ENCODE measurements around the gene ARHGAP44. TPM values are rescaled to one million over a fixed set of nuclear protein-coding genes. Genes with fewer than 3 reads are reported as not detected.

The ARHGAP44 gene
- total RNA-seq, 1 experiment from 2014 or later = 7.3 TPM

- no peaks in the 10 kb centered on the region for H3K9me3 ChIP-seq (ENCODE audit: control insufficient read depth in 1 of 2, insufficient read depth in 1 of 2, low read depth in 1 of 2, low read length in 2 of 2)
- DNase-seq (ENCODE audit: low read depth, low spot score) (no peak), ATAC-seq (no peak)
- intact Hi-C loops (cut with micrococcal nuclease) = no loop called here
- peaks cover 3% of the 10 kb centered on the region; the same call in 1 of the 2 replicates for H3K27me3 ChIP-seq (ENCODE audit: insufficient read depth, low read length)
- H2AFZ ChIP-seq (ENCODE audit: low read depth, low read length, poor library complexity, severe bottlenecking) = no peak overlapping the region
- H3K9ac ChIP-seq (ENCODE audit: low read length) = no peak overlapping the region
- H4K20me1 ChIP-seq (ENCODE audit: insufficient read depth) = no peaks in the 10 kb centered on the region
- POLR2A ChIA-PET = no interaction called here
- no peaks in the 10 kb centered on the region for H3K79me2 ChIP-seq (ENCODE audit: insufficient read depth, low read length)
- no peak overlapping the region for H3K4me2 ChIP-seq (ENCODE audit: low read length)
- H3K4me3 ChIP-seq (replicated peaks in 1 of 2; ENCODE audit: low read depth in 1 of 2, low read length in 2 of 2) = no peak overlapping the region
- no peak overlapping the region for H3K27ac ChIP-seq (ENCODE audit: low read depth, low read length)
- no peaks in the 10 kb centered on the region for H3K9me2 ChIP-seq (ENCODE audit: insufficient read depth)
- CTCF ChIA-PET = no interaction called here
- no TSS peak for BruUV-seq (replicated peaks)
- no peaks in the 10 kb centered on the region for H3K36me3 ChIP-seq (ENCODE audit: control insufficient read depth in 1 of 2, insufficient read depth in 2 of 2, low read length in 2 of 2)
- RAD21 ChIA-PET (ENCODE audit: low non-redundant PET in 1 of 2, low total read pairs in 2 of 2, uncharacterized antibody in 2 of 2, unreplicated experiment in 2 of 2) = no interaction called here
- peaks cover 4 to 6% of the 10 kb centered on the region in 2 experiments; a peak in 3 of 4 replicates for H3K4me1 ChIP-seq (ENCODE audit: control insufficient read depth in 1 of 2, insufficient read depth in 2 of 2, low read length in 2 of 2)
- TF ChIP-seq CEBPB (IDR thresholded peaks at IDR 0.05; ENCODE audit: low read depth) = no peak
- no peak for TF ChIP-seq YY1 (IDR thresholded peaks at IDR 0.05; ENCODE audit: extremely low read depth, insufficient replicate concordance, low read depth, low read length)
- TF ChIP-seq ZFX (IDR thresholded peaks at IDR 0.05) = no peak
- no peak for TF ChIP-seq FOSL1 (IDR thresholded peaks at IDR 0.05; ENCODE audit: low read depth)
- no peak for TF ChIP-seq MAX (IDR thresholded peaks at IDR 0.05)
- TF ChIP-seq SP1 (IDR thresholded peaks at IDR 0.05; ENCODE audit: low read depth) = no peak
- TF ChIP-seq POLR2AphosphoS5 (IDR thresholded peaks at IDR 0.05; ENCODE audit: low read depth, low read length) = no peak
- TF ChIP-seq JUND (IDR thresholded peaks at IDR 0.05) = no peak
- TF ChIP-seq EZH2 (IDR thresholded peaks at IDR 0.05) = no peak
- TF ChIP-seq EGR1 (IDR thresholded peaks at IDR 0.05; ENCODE audit: low read depth) = no peak
- TF ChIP-seq REST (IDR thresholded peaks at IDR 0.05; ENCODE audit: low read depth) = no peak
- TF ChIP-seq POLR2A (IDR thresholded peaks at IDR 0.05; ENCODE audit: borderline replicate concordance, extremely low read depth, insufficient read depth, insufficient read length) = no peak
- TF ChIP-seq ZNF274 (IDR thresholded peaks at IDR 0.05; ENCODE audit: low read depth, low read length) = no peak
- no peak for TF ChIP-seq ELF1 (IDR thresholded peaks at IDR 0.05; ENCODE audit: borderline replicate concordance, low read depth)
- TF ChIP-seq ATF3 (IDR thresholded peaks at IDR 0.05) = no peak
- no peak for TF ChIP-seq RAD21 (IDR thresholded peaks at IDR 0.05; ENCODE audit: low read depth)
- no peak for TF ChIP-seq EZH2phosphoT487 (IDR thresholded peaks at IDR 0.05; ENCODE audit: borderline replicate concordance)
- TF ChIP-seq ZBTB33 (IDR thresholded peaks at IDR 0.05; ENCODE audit: extremely low read depth, insufficient replicate concordance, low read length) = no peak
- no peak for TF ChIP-seq CTCF (IDR thresholded peaks at IDR 0.05 in 2 of 3, conservative IDR thresholded peaks at IDR 0.05 in 1 of 3; ENCODE audit: borderline replicate concordance in 1 of 3, insufficient read depth in 1 of 3, low read depth in 2 of 3, low read length in 2 of 3)
- TF ChIP-seq SIN3A (IDR thresholded peaks at IDR 0.05; ENCODE audit: low read depth) = no peak
Observed at GRCh38 chr17:12745486-12745885, 43.8 kb upstream of the ARHGAP44 start.
